ENCODE results near the gene LRFN5. TPM values are rescaled to one million over a fixed set of nuclear protein-coding genes. Genes with fewer than 3 reads are reported as not detected.

Gene LRFN5
- total RNA-seq, 1 experiment from 2014 or later = 1.3 TPM

- H3K79me2 ChIP-seq (ENCODE audit: insufficient read depth, low read length) = no peaks in the 10 kb centered on the region
- no peaks in the 10 kb centered on the region for H3K4me1 Mint-ChIP-seq
- H3K14ac ChIP-seq (ENCODE audit: insufficient read depth, low read length) = no peak overlapping the region
- H3K4me1 ChIP-seq (ENCODE audit: insufficient read depth, low read length) = no peaks in the 10 kb centered on the region
- H2BK12ac ChIP-seq (ENCODE audit: insufficient read length, low read depth, low read length) = no peak overlapping the region
- H2BK20ac ChIP-seq (ENCODE audit: low read depth, low read length, poor library complexity, severe bottlenecking) = no peak overlapping the region
- H3K23ac ChIP-seq (ENCODE audit: insufficient read length, low read depth, low read length) = no peak overlapping the region
- no peak overlapping the region for H3K9ac ChIP-seq (ENCODE audit: extremely low read depth, insufficient read length, low read length)
- no peaks in the 10 kb centered on the region for H4K20me1 ChIP-seq (ENCODE audit: control insufficient read depth, insufficient read depth, insufficient read length)
- H2AFZ ChIP-seq (ENCODE audit: low read length) = no peak overlapping the region
- no peak for DNase-seq
- no peak overlapping the region for H2AK5ac ChIP-seq (ENCODE audit: insufficient read length, low read length)
- H2BK120ac ChIP-seq (ENCODE audit: low read depth, low read length, poor library complexity, severe bottlenecking) = no peak overlapping the region
- H2BK5ac ChIP-seq (ENCODE audit: insufficient read length, low read length) = no peak overlapping the region
- no peak overlapping the region for H3K56ac ChIP-seq (ENCODE audit: insufficient read length, low read depth, low read length)
- H2BK15ac ChIP-seq (ENCODE audit: low read depth, low read length) = no peak overlapping the region
- H3K79me1 ChIP-seq (ENCODE audit: insufficient read depth, low read depth, low read length, poor library complexity, severe bottlenecking) = no peaks in the 10 kb centered on the region
- H3K27ac Mint-ChIP-seq = no peak overlapping the region
- H3K27ac ChIP-seq (ENCODE audit: insufficient read length, low read depth, low read length) = no peak overlapping the region
- H4K91ac ChIP-seq (ENCODE audit: insufficient read length, low read depth, low read length) = no peak overlapping the region
- H3K36me3 Mint-ChIP-seq (ENCODE audit: insufficient read depth in 1 of 3, low read depth in 3 of 3) = peaks cover 0 to 13% (median 1%) of the 10 kb centered on the region in 3 experiments; a peak in 2 of 7 replicates
- no peak overlapping the region for H3T11ph ChIP-seq (ENCODE audit: low read length)
- no peak for TF ChIP-seq CTCF (conservative IDR thresholded peaks at IDR 0.05)
- no peak overlapping the region for H3K4ac ChIP-seq (ENCODE audit: low read depth, low read length)
- H3K9me3 Mint-ChIP-seq = peaks cover 10 to 14% of the 10 kb centered on the region in 2 experiments; a peak in 4 of 5 replicates
- no peak overlapping the region for H4K5ac ChIP-seq (ENCODE audit: insufficient read length, low read depth, low read length)
- no peaks in the 10 kb centered on the region; the same call in 1 of the 2 replicates for H3K27me3 Mint-ChIP-seq (ENCODE audit: low read depth)
- no peak overlapping the region for H3K4me3 Mint-ChIP-seq
- WGBS (ENCODE audit: extremely low coverage, insufficient read length, low lambda C conversion rate) = no CpG with 5 or more reads among the region's 1 CpG
- H3K23me2 ChIP-seq (ENCODE audit: insufficient read length, low read depth, low read length, poor library complexity, severe bottlenecking) = no peaks in the 10 kb centered on the region
- no peak overlapping the region for H3K18ac ChIP-seq (ENCODE audit: insufficient read length, low read depth, low read length)
- H3K9me3 ChIP-seq (ENCODE audit: control insufficient read depth, low read depth, low read length) = no peaks in the 10 kb centered on the region
- H3K4me2 ChIP-seq (ENCODE audit: insufficient read depth, insufficient read length, low read length) = no peak overlapping the region
- no peaks in the 10 kb centered on the region for H3K27me3 ChIP-seq (ENCODE audit: insufficient read depth, low read length)
- no peak overlapping the region for H4K8ac ChIP-seq (replicated peaks; ENCODE audit: insufficient read length, low read depth, low read length)
Measured at GRCh38 chr14:41758011-41758665, 151.5 kb downstream of the LRFN5 start.
